HG02943 (cell line): ENCODE data around the gene BTN2A1.
"Not testable (repeated sequence)": the region's sequence is repeated elsewhere in the genome, so short reads cannot be mapped to it uniquely, and the experiment has no call there.

Experiments used
- ATAC-seq: cut with Tn5 transposase; IDR thresholded peaks from one replicate; pipeline ENCODE4 v1.9.1; 2021; ENCODE audit warnings: mild to moderate bottlenecking, low read depth, moderate library complexity; ENCODE audit not compliant: unreplicated experiment

The BTN2A1 gene

GRCh38 chr6:26487466-26487865, 29.7 kb downstream of the BTN2A1 start:
- ATAC-seq, result no peak

GRCh38 chr6:26489996-26490964, 32.5 kb downstream of the BTN2A1 start:
- ATAC-seq, result no peak

- no peak for ATAC-seq
These were observed 33.8 kb downstream of the BTN2A1 start for GRCh38 chr6:26491604-26492003.

- no peak for ATAC-seq
These were observed 35.5 kb downstream of the BTN2A1 start for GRCh38 chr6:26493258-26493657.

- no peak for ATAC-seq
These were observed 36.4 kb downstream of the BTN2A1 start for GRCh38 chr6:26494117-26494516.

GRCh38 chr6:26495281-26495680, 37.5 kb downstream of the BTN2A1 start:
- ATAC-seq, result no peak

- no peak for ATAC-seq
These were observed 39.9 kb downstream of the BTN2A1 start for GRCh38 chr6:26497610-26498009.

- ATAC-seq, result no peak
These were observed 42.3 kb downstream of the BTN2A1 start, which contains the start of gene BTN1A1 for GRCh38 chr6:26500102-26500501. BTN1A1 (plus strand) TSS chr6:26500303; CDS start chr6:26501287, 984 bp downstream.

GRCh38 chr6:26501482-26501986, 43.8 kb downstream of the BTN2A1 start:
- no peak for ATAC-seq

- ATAC-seq, result no peak
These were observed 44.4 kb downstream of the BTN2A1 start for GRCh38 chr6:26502165-26502564.

- no peak for ATAC-seq
These were observed 44.9 kb downstream of the BTN2A1 start for GRCh38 chr6:26502626-26503025.

- no peak for ATAC-seq
These were observed 49.9 kb downstream of the BTN2A1 start for GRCh38 chr6:26507658-26508057.

GRCh38 chr6:26511033-26511432, 53.3 kb downstream of the BTN2A1 start:
- not testable (repeated sequence) for ATAC-seq

- no peak for ATAC-seq
These were observed 57.2 kb downstream of the BTN2A1 start for GRCh38 chr6:26514984-26515383.

GRCh38 chr6:26516481-26517427, 59.0 kb downstream of the BTN2A1 start:
- ATAC-seq, result no peak
